AG10803 (cell line): ENCODE results near the gene RGS14.

Experiments used
- DNase-seq: peaks from one replicate; pipeline ENCODE4 v3.0.0; 2010; ENCODE audit warnings: low read depth
- H3K4me3 ChIP-seq: 2 replicates; pipeline ENCODE4 v1.5.1; 2011; ENCODE audit warnings: mild to moderate bottlenecking, low read length, control low read depth
- TF ChIP-seq, protein P1 (sequence below): conservative IDR thresholded peaks from 2 replicates; pipeline ENCODE4 v1.5.1; 2011; ENCODE audit warnings: mild to moderate bottlenecking, low read length, control low read depth, inconsistent platforms

The RGS14 gene

DNA sequence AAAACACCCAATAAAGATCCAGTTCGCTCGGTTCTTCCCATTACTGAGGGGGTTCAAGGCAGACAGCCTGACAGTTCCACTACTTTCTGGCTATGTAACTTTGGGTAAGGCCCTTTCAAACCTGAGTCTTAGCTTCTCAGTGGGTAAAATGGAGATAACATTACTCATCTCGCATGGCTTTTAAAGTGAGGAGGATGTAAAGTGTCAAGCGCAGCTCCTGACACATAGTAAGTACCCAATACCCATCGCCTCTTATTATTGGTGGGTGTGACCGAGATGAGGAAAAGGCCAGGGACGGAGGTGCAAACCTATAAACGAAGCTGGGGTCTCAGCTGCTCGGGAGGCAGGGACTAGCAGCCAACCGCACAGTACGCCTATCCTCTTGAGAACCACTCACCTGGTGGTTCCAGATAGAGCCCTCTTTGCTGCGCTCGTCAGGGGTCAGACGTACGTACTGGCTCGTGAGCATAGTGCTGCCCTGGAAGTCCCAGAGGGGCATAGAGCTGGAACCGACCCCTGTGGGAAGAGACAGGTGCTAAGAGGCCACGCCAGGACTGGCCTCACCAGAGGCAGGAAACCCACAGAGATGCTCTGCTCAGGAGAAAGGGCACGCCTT is 6.8 kb upstream of the RGS14 start:
- TF ChIP-seq, protein P1, sequence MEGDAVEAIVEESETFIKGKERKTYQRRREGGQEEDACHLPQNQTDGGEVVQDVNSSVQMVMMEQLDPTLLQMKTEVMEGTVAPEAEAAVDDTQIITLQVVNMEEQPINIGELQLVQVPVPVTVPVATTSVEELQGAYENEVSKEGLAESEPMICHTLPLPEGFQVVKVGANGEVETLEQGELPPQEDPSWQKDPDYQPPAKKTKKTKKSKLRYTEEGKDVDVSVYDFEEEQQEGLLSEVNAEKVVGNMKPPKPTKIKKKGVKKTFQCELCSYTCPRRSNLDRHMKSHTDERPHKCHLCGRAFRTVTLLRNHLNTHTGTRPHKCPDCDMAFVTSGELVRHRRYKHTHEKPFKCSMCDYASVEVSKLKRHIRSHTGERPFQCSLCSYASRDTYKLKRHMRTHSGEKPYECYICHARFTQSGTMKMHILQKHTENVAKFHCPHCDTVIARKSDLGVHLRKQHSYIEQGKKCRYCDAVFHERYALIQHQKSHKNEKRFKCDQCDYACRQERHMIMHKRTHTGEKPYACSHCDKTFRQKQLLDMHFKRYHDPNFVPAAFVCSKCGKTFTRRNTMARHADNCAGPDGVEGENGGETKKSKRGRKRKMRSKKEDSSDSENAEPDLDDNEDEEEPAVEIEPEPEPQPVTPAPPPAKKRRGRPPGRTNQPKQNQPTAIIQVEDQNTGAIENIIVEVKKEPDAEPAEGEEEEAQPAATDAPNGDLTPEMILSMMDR: no peak
- peak overlapping the region; percentile 100 for H3K4me3 ChIP-seq
- DNase-seq: no peak

DNA sequence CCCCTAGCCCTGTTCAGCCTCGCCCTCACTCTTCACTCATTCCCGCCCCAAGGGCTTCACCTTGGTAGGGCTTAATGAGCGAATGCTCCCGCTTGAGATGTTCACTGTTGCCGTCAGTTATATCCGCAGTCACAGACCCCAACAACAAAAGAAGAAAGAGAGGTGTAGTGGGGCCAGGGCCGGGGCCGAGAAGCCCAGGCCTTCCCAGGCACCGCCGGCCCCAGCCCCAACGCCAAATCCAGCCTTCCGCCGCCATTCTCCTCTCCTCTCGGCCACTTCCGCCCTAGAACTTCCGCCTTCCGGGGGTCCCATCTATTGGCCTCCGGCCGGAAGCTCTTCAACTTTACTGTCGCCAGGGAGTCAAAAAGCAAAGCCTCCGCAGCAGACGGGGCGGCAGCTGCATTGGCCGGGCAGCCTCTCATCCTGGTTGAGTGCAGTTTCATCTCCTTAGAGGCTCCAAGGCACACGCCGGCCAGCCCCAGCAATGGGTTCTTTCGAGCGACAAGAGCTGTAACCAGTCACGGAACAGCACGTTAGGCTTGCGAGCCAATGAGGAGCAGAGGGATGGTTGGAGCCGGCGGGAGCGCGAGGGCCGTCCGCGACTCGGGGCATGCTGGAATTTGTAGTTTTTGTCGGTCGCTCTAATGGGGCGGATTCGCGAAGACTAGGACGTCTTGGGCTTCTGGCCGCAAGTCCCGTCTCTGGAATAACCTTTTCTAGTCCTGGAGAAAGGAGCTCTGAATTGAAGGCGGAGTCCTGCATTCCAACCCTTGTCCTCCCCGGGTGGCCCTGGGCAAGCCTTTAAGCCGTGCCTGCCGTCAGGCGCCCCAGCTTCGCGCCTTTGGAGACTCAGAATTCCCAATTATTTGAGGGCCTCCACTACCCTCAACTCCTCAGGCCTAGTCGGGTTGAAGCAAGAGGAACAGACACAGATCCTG is 6.1 kb upstream of the RGS14 start, which contains the start of gene LMAN2:
Gene LMAN2 (minus strand): TSS at position 277 of the 938 bp plus-strand sequence. CDS start 21 bp downstream, at position 256.
- peak; percentile 97 for DNase-seq
- peak within 1 kb of the TSS; percentile 100 for H3K4me3 ChIP-seq
- TF ChIP-seq, protein P1: no peak

DNA sequence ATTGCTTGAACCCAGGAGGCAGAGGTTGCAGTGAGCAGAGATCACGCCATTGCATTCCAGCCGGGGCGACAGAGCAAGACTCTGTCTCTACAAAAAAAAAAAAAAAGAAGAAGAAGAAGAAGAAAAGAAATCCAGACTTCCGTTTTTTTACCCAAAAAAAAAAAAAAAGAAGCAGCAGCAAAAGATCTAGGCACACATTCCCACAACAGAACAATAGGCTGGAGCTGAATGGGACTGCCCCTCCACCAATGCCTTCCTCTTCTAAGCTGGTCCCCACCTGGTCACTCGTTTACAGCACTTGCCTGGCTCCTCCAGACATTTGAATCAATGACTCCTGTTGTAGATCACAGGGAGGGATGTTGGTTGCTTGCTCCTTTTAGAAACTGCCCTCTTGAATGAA is 4.6 kb upstream of the RGS14 start:
- TF ChIP-seq, protein P1: no peak
- H3K4me3 ChIP-seq: no peak overlapping the region
- DNase-seq: no peak

DNA sequence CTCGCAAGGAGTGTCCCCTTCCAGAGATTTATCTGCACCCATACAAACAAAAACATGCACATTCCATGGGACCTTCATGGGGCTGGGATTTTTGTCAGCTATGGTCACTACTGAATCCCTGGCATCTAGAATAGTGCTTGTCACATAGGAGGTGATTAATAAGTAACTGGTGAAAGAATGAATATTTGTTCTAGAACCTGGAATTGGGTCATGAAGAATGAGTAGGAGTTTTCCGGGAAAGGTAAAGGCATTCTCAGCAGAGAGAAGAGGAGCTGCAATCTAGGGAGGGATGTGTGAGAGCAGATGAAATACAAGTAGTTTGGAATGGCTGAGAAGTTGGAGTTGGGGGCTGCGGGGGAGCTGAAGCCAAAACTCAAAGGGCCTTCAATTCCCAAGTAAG is 3.5 kb upstream of the RGS14 start:
- DNase-seq: no peak
- TF ChIP-seq, protein P1: no peak
- H3K4me3 ChIP-seq: no peak overlapping the region

DNA sequence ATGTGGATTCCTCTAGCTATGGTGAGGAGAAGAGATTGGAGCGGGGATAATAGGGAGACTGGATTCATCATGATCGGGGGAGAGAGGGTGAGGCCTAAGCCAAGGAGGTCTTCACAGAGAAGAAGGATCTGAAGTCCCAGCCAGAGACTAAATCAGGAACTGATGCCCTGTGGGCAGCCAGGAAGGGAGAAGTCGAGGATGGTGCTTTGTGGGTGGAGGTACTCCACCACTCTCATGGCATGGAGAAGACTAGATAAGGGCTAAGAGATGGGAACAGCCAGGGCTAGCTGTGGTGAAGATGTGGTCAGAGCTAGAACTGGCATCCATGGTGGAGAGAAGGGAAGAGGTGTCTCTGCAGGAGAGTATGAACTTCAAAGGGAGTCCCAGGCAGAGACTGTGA is 3.0 kb upstream of the RGS14 start:
- H3K4me3 ChIP-seq: no peak overlapping the region
- TF ChIP-seq, protein P1: no peak
- DNase-seq: no peak

DNA sequence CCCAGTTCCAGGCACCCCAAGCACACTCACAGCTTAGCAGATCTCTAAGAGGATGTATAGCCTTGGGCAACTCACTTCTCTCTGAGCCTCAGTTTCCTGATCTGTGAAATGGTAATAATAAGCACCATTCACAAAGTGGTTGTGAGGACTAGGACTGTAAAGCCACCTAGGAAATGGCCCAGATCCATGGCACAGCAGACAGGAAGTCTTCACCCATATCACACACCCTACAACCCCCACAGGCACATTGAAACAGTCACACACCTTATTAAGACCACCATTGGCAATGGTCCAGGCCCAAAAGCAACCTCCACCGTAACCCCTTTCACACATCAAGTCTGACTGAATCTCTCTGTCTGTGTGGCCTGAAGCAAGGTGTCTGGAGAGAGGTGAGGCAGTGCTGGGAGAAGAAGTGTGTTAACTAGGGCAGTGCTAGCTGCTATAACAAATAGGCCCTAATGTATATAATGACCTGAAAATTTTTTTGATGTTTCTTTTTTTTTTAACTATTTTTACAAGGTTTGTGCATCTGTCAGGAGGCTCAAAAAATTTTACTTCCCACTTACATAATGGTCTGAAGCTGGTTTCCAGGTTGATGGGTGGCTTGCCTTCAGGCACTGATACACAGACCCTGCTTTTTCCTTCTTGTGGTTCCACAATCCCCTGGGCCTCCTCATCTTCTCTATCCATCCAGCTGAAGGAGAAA is 2.4 kb upstream of the RGS14 start:
- H3K4me3 ChIP-seq: no peak overlapping the region
- no peak for DNase-seq
- TF ChIP-seq, protein P1: no peak
